Gastrocnemius medialis (tissue), 4 donors: ENCODE data around the gene PTTG1IP.

Experiments
- POLR2A ChIP-seq, 2 donors: fragments of 450-650 bp; IDR thresholded peaks; one replicate each; pipeline ENCODE4 v1.6.1; 2017; ENCODE audit warnings: antibody characterized with exemption in 2 of 2, mild to moderate bottlenecking in 2 of 2, moderate library complexity in 2 of 2
- TF ChIP-seq, protein P1 (sequence below), 5 experiments: fragments of 450-650 bp in 3 of 5; fragments of 200-600 bp in 2 of 5; sonication (generic) in 2 of 5; IDR thresholded peaks in 4 of 5; conservative IDR thresholded peaks in 1 of 5; 1 replicate in 4 of 5; 2 replicates in 1 of 5; pipeline ENCODE4 v1.5.1; 2016 to 2019; ENCODE audit warnings: antibody characterized with exemption in 5 of 5, mild to moderate bottlenecking in 3 of 5, moderate library complexity in 3 of 5

DNA sequence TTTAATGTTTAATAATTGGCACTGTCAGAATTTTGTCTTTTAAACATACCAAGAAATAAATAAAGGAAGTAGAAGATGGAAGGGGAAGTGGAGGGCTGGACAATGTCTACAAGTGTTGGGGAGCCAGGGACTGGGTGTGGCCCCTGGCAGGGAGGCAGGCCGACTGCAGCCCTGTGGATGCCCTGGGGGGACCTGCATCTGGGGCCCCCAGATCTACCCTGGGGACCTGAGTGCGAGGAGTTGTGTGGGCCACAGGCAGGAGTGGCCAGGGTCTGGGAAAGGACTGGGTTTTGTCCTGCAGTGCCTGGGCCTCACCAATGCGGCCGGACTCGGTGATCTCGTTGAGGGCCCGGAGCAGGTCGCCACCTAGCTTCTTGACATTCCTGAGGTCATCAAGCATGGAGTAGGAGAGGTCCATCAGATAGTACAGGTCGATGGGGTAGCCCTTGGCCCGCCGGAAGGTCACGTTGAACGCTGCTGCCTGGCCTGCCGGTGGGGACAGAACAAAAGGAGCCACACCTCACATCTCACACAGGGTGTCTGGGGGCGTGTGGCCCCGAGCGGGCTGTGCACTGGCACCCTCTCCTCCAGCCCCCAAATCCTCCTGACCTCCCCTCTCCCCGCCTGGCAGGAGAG lies 29.7 kb upstream of the PTTG1IP start:
- TF ChIP-seq, protein P1, sequence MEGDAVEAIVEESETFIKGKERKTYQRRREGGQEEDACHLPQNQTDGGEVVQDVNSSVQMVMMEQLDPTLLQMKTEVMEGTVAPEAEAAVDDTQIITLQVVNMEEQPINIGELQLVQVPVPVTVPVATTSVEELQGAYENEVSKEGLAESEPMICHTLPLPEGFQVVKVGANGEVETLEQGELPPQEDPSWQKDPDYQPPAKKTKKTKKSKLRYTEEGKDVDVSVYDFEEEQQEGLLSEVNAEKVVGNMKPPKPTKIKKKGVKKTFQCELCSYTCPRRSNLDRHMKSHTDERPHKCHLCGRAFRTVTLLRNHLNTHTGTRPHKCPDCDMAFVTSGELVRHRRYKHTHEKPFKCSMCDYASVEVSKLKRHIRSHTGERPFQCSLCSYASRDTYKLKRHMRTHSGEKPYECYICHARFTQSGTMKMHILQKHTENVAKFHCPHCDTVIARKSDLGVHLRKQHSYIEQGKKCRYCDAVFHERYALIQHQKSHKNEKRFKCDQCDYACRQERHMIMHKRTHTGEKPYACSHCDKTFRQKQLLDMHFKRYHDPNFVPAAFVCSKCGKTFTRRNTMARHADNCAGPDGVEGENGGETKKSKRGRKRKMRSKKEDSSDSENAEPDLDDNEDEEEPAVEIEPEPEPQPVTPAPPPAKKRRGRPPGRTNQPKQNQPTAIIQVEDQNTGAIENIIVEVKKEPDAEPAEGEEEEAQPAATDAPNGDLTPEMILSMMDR (IDR thresholded peaks at IDR 0.05 in 4 of 5, conservative IDR thresholded peaks at IDR 0.05 in 1 of 5) = no peak
- no peak for TF ChIP-seq POLR2A (IDR thresholded peaks at IDR 0.05)
